Prostate gland (tissue), 2 donors: ENCODE measurements around the gene RALY. TPM values are rescaled to one million over a fixed set of nuclear protein-coding genes. Genes with fewer than 3 reads are reported as not detected.

ENCODE experiments used
- DNase-seq: peaks from one replicate; pipeline ENCODE4 v3.0.0-alpha.2; 2019; ENCODE audit warnings: low spot score
- H3K27ac ChIP-seq, 2 donors: fragments of 200-600 bp; sonication (generic); 2 replicates each; pipeline ENCODE4 v1.5.1; 2017 to 2019
- H3K27me3 ChIP-seq: fragments of 200-600 bp; sonication (generic); replicated peaks from 2 replicates; pipeline ENCODE4 v1.5.1; 2019; ENCODE audit not compliant: insufficient read depth
- H3K36me3 ChIP-seq, 2 donors: fragments of 200-600 bp; sonication (generic); 1 replicate in 1 of 2; 2 replicates in 1 of 2; pipeline versions ENCODE4 v1.5.1 to v1.8.1; 2017 to 2019
- H3K4me1 ChIP-seq: fragments of 200-600 bp; sonication (generic); replicated peaks from 2 replicates; pipeline ENCODE4 v1.5.1; 2019
- H3K4me3 ChIP-seq, 2 donors: fragments of 200-600 bp; sonication (generic); 2 replicates each; pipeline ENCODE4 v1.5.1; 2017 to 2019
- H3K9me3 ChIP-seq: fragments of 200-600 bp; sonication (generic); 2 replicates; pipeline ENCODE4 v1.5.1; 2017
- CTCF ChIP-seq, 4 experiments: fragments of 200-600 bp in 2 of 4; fragments of 450-650 bp in 2 of 4; sonication (generic) in 2 of 4; IDR thresholded peaks; 1 replicate in 3 of 4; 2 replicates in 1 of 4; pipeline ENCODE4 v1.5.1; 2016 to 2019; ENCODE audit warnings: antibody characterized with exemption in 4 of 4, mild to moderate bottlenecking in 2 of 4, moderate library complexity in 2 of 4
- POLR2A ChIP-seq: fragments of 450-650 bp; IDR thresholded peaks from one replicate; pipeline ENCODE4 v1.6.1; 2016; ENCODE audit warnings: antibody characterized with exemption, mild to moderate bottlenecking
- POLR2AphosphoS5 ChIP-seq: sonication (generic); formaldehyde crosslinking; IDR thresholded peaks from one replicate; pipeline ENCODE4 v1.6.1; 2017; ENCODE audit warnings: antibody characterized with exemption
- WGBS: methylation state at CpG from one replicate; pipeline ENCODE4 v1.1.5; 2018; 5-methylcytosine and 5-hydroxymethylcytosine counted together
- intact Hi-C: fragments of 100-400 bp; cut with DNase I; formaldehyde crosslinking; loops from one replicate; pipeline ENCODE4 v1.14.2; 2022
- total RNA-seq, 2 donors: library from RNA; depleted of rRNA; stranded (reverse); fragments of >200 nt; gene quantifications; one replicate each; pipeline ENCODE4 v1.1.0, GENCODE V29; 2016

The RALY gene
- total RNA-seq, 2 donors from 2014 or later, result 120 to 187 TPM

- Histone ChIP-seq H3K27ac (peak overlapping the region; percentile 94 to 97), H3K4me3 (peak overlapping the region; percentile 89 to 94), H3K36me3 (no peaks in the 10 kb centered on the region), H3K9me3 (no peaks in the 10 kb centered on the region), H3K27me3 (no peaks in the 10 kb centered on the region), H3K4me1 (peaks cover 15% of the 10 kb centered on the region)
- no peak for DNase-seq
- intact Hi-C loops, result loop anchor here (2.0 to 5.0 kb wide), 2 partner anchors 72 to 184 kb away; partner anchors contain the start of gene CHMP4B
- no peak for TF ChIP-seq POLR2AphosphoS5
- TF ChIP-seq POLR2A, result no peak
- no peak for TF ChIP-seq CTCF (IDR thresholded peaks at IDR 0.05)
- 7% methylated on average over 8 of the region's 8 CpGs for WGBS
Observed at GRCh38 chr20:33995053-33995831, 1.5 kb downstream of the RALY start.

GRCh38 chr20:33999025-33999649 is 5.4 kb downstream of the RALY start:
- Histone ChIP-seq H3K36me3 (no peaks in the 10 kb centered on the region), H3K4me1 (peaks cover 15% of the 10 kb centered on the region), H3K27me3 (no peaks in the 10 kb centered on the region), H3K4me3 (no peak overlapping the region), H3K27ac (no peak overlapping the region), H3K9me3 (no peaks in the 10 kb centered on the region)
- DNase-seq, result no peak
- 74% methylated on average over 7 of the region's 7 CpGs for WGBS
- TF ChIP-seq CTCF (IDR thresholded peaks at IDR 0.05), result no peak
- no peak for TF ChIP-seq POLR2A
- TF ChIP-seq POLR2AphosphoS5, result no peak
- intact Hi-C loops, result loop anchor here (5.0 kb wide), 1 partner anchor 68 kb away; no protein-coding TSS in a partner anchor

- no peak overlapping the region for H3K27ac ChIP-seq
- WGBS, result 14% methylated on average over 2 of the region's 2 CpGs
- TF ChIP-seq POLR2AphosphoS5 (no peak), CTCF (IDR thresholded peaks at IDR 0.05) (no peak), POLR2A (no peak)
Observed at GRCh38 chr20:34001378-34001777, 7.7 kb downstream of the RALY start.

GRCh38 chr20:34004227-34004626 is 10.5 kb downstream of the RALY start:
- no peak overlapping the region for H3K4me3 ChIP-seq
- intact Hi-C loops, result no loop called here
- TF ChIP-seq POLR2A, result no peak
- TF ChIP-seq CTCF (IDR thresholded peaks at IDR 0.05), result no peak
- no peak for TF ChIP-seq POLR2AphosphoS5
- H3K36me3 ChIP-seq, result no peaks in the 10 kb centered on the region
- H3K9me3 ChIP-seq, result no peaks in the 10 kb centered on the region
- no peak for DNase-seq
- H3K4me1 ChIP-seq, result no peaks in the 10 kb centered on the region
- 82% methylated on average over 2 of the region's 2 CpGs for WGBS
- H3K27me3 ChIP-seq, result no peaks in the 10 kb centered on the region
- no peak overlapping the region for H3K27ac ChIP-seq

More at GRCh38 chr20:34001378-34001777, 7.7 kb downstream of the RALY start:
- Histone ChIP-seq H3K4me1 (no peaks in the 10 kb centered on the region), H3K4me3 (no peak overlapping the region), H3K9me3 (no peaks in the 10 kb centered on the region), H3K36me3 (no peaks in the 10 kb centered on the region), H3K27me3 (no peaks in the 10 kb centered on the region)
- no peak for DNase-seq
- intact Hi-C loops, result no loop called here
